HTR-8/SVneo (cell line): ENCODE data around the gene KLHDC9.
"Not testable (repeated sequence)": the region's sequence is repeated elsewhere in the genome, so short reads cannot be mapped to it uniquely, and the experiment has no call there.

Source experiments
- DNase-seq: peaks from one replicate; pipeline ENCODE4 v3.0.0; 2011; ENCODE audit warnings: low spot score, mixed read lengths; ENCODE audit not compliant: insufficient read length
- FAIRE-seq: peaks from 2 replicates; lab custom pipeline; 2011; peaks lifted over from hg19 to GRCh38; lab: Jason Lieb, UNC

Gene KLHDC9

DNA sequence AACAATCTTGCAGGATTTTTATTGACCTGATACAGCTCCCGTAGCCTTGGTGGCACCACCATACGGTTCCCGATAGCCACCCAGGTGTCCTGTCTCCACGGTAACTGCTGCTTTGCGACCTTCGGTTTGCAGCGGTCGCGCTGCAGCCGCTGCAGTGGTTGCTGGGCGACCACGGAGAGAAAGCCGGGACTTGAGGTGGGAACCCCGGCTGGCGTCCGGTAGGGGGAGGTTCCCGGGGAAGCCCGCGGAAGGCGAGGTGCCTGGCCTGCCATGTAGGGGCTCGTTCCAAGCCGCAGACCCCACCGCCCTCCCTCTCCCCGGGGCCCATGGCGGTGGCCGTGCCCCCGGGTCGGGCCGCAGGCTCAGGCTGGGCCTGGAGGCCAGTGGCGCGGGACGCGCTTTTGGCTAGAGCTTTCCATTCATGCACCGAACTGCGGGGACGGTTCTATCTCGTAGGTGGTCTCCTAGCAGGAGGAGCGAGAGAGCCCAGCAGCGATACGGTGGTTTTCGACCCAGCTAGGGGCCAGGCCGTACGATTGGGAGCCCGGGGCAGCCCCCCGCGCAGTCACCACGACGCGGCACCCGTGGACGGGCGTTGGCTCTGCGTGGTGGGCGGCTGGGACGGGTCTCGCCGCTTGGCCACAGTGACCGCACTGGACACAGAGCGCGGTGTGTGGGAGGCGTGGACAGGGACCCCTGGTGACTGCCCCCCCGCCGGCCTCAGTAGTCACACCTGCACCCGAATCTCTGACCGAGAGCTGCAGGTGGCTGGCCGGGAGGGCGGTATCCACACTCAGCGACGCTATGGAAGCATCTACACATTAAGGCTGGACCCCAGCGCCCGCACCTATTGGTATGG lies at the start of gene KLHDC9:
Gene KLHDC9 (plus strand): TSS at position 152 of the 859 bp plus-strand sequence. CDS start 175 bp downstream, at position 327.
- no peak for FAIRE-seq

GRCh38 chr1:161048949-161049722 lies 49.0 kb upstream of the KLHDC9 start:
- DNase-seq (no peak), FAIRE-seq (no peak)

More for the DNA sequence above, at the start of gene KLHDC9:
- DNase-seq, result peak; percentile 53

- DNase-seq (no peak), FAIRE-seq (no peak)
These were observed 46.9 kb upstream of the KLHDC9 start for GRCh38 chr1:161051219-161051618.

DNA sequence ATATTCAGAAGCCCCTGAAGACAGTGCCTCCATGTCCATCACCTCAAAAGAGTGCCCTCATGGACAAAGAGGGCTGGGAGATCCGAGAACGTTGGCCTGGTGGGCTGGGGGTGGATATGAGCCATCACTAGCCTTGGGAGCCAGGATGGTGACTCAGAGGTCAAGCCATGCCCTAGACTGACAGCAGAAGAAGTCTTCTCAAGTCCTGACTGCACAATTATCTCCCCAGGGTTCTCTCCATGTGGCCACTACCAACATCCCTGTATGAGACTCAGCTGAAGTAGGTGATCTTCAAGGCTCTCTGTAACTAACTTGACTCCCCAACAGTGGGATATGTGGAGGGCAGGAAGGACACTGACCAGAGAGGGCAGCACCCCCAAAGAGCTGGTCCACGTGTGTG lies 45.3 kb upstream of the KLHDC9 start:
- DNase-seq (no peak), FAIRE-seq (no peak)

- FAIRE-seq (no peak), DNase-seq (no peak)
These were observed 43.9 kb upstream of the KLHDC9 start for GRCh38 chr1:161054232-161054631.

- DNase-seq, result no peak
These were observed 43.4 kb upstream of the KLHDC9 start for GRCh38 chr1:161054805-161055204.

DNA sequence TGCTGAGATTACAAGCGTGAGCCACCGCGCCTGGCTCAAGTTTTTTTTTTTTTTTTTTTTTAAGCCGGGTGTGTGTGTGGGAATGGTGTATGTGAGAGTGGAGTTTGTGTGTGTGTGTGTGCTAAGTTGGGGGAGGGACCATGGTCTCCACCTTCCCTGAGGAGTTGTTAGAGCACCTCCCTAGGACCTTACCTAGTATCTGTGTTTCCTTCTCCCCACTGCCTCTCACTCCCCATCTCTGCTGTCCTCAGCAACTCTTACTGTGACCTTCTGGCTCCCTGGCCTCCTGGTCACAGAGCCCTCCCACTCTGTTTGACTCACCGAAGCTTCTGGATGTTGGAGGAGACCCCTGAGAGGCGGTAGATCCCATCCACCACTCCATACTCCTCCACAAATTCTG lies 38.9 kb upstream of the KLHDC9 start:
- no peak for DNase-seq
- FAIRE-seq, result no peak

More at GRCh38 chr1:161054805-161055204, 43.4 kb upstream of the KLHDC9 start:
- FAIRE-seq, result no peak

- FAIRE-seq, result no peak
- DNase-seq, result no peak
These were observed 36.7 kb upstream of the KLHDC9 start for GRCh38 chr1:161061419-161061818.

GRCh38 chr1:161063936-161064335 lies 34.2 kb upstream of the KLHDC9 start:
- not testable (repeated sequence) for DNase-seq

DNA sequence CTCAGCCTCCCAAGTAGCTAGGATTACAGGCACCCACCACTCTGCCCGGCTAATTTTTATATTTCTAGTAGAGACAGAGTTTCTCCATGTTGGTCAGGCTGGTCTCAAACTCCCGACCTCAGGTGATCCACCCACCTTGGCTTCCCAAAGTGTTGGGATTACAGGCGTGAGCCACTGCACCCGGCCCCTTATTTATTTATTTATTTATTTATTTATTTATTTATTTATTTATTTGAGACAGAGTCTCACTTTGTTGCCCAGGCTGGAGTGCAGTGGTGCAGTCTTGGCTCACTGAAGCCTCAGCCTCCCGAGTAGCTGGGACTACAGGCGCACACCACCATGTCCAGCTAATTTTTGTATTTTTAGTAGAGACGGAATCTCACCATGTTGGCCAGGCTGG lies 32.5 kb upstream of the KLHDC9 start:
- FAIRE-seq, DNase-seq: not testable (repeated sequence)

More at GRCh38 chr1:161063936-161064335, 34.2 kb upstream of the KLHDC9 start:
- not testable (repeated sequence) for FAIRE-seq

DNA sequence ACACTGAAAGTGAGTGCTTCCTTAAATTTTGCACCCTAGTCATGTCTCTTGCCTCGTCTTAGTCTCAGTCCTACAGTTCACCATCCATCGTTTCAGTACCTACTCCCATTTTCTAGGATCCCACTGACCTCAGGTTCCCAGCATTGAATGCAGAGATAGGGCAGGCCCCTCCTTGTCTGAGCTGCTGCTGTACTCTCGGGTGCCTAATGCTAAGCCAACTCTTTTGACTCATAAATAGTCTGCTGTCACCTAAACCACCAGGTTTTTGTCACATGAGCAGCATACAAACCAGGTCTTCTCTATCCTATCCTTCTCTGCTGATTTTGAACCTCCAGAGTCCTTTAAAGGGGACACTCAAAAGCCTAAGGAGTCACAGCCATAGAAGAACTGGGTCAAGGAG lies 31.5 kb upstream of the KLHDC9 start:
- no peak for FAIRE-seq
- DNase-seq, result no peak

GRCh38 chr1:161068306-161069234 lies 29.6 kb upstream of the KLHDC9 start:
- DNase-seq (no peak), FAIRE-seq (no peak)

DNA sequence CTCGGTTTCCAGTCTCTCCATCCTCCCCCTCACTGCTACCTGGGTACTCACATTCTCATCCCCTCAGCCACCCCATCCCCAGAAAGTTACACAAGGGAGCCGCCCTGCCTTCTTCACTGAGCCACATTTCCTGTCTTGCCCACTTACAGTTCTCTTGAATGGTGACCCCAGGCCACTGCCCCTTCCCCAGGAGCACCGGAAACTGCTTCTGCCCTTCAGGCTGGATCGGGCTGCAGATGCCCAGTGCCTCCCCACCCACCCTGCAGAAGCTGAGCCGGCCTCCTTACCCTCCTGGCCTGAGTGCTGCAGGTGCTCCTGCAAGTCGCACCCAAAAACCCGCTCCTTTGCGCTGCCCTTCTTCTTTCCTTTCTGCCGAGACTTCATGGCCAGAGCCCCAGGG lies 28.9 kb upstream of the KLHDC9 start:
- FAIRE-seq, result no peak

GRCh38 chr1:161069731-161070270 lies 28.4 kb upstream of the KLHDC9 start, which contains the start of gene ARHGAP30:
TSS of gene ARHGAP30 (minus strand) at chr1:161069891. CDS start at chr1:161069624, 267 bp downstream.
- DNase-seq (no peak), FAIRE-seq (no peak)

More for the DNA sequence above, 28.9 kb upstream of the KLHDC9 start:
- no peak for DNase-seq

GRCh38 chr1:161070761-161071160 lies 27.4 kb upstream of the KLHDC9 start:
- DNase-seq, result no peak
- FAIRE-seq, result no peak

DNA sequence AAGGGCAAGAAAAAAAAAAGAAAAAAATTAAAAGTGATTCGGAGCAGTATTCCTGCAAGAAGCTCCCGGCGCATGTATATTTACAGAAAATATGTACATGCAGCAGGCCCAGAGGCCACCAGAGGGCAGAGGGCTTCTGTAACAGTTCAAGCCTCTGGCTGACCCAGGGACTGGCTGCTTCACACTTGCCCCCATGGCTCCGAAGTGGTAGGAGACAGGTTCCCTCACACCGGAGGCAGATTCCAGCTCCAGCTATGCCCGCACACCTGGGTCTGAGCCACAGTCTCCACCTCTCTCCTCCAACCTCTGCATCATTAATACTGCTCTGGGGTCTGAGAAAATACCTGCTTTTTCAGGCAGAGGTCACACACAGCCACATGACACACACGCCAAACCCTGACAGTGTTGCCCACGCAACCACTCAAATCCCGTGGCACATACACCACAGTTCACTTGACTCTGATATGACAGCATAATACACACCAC lies 26.2 kb upstream of the KLHDC9 start:
- peak; percentile 38 for DNase-seq
- FAIRE-seq, result no peak

DNA sequence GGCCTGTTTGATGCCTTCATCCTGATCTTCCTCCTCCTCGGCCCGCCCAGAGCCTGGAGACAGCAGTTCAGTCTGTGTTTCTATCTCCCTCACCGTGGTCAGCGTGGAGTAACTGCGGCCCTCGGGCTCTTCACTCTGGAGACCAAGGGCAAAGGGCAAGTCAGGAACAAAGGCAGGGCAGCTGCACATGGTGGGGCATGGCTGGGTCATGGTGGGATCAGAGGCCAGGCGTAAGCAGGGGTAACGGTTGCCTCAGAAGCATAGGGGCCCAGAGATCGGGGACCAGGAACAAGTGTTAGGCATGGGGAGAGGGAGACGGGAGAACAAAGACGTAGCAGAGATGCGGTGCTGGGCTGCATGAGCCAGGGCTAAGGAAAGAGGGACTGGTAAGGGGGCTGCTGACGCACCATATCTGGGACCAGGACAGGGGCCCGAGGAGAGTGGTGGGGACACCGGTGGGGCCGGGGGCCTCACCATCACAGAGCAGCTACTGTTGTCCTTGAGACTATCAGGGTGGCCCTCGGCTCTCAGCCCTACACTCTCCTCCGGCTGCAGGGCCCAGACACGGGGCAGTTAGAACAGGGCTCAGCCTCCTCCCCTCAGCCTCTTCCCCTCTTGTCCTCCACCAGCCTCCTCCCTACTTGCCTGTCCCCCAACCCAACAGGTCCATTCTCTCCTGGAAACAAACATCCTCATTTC lies 25.3 kb upstream of the KLHDC9 start:
- DNase-seq, result no peak
- no peak for FAIRE-seq

- FAIRE-seq (no peak), DNase-seq (no peak)
These were observed 24.6 kb upstream of the KLHDC9 start for GRCh38 chr1:161073474-161074121.
